ENCODE measurements around the gene BACE2. TPM values are rescaled to one million over a fixed set of nuclear protein-coding genes. Genes with fewer than 3 reads are reported as not detected.
"Not testable (repeated sequence)": the region's sequence is repeated elsewhere in the genome, so short reads cannot be mapped to it uniquely, and the experiment has no call there.

The BACE2 gene
- total RNA-seq, 1 donor from 2014 or later = 20.8 TPM

DNA sequence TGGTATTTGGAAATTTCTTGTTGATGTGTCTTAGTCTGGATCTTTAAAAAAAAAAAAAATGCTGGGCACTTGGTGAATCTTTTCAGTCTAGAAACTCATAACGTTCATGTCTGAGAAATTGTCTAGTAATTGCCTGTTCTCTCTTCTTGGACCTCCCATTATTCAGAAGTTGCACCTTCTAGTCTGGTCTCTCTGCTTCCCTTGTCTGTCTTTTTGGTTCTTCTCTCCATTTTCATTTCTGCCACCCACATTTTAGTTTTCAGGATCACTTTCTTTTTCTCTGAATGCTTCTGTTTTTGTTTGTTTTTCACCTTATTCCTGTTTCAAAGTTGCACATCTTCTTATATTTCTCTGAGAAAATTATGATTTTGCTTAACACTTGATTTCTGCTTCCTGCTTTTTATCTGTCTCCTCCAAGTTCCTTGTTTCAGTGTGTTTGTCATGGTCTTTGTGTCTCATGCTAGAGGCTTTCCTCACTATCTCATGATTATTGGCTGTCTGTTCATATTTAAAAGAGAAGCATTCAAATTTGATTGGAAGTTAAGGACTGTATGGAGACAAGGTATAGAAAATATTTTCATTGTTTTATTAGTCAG lies 21.3 kb downstream of the BACE2 start:
- Histone ChIP-seq H3K27me3 (ENCODE audit: low read depth) (no peaks in the 10 kb centered on the region), H3K36me3 (no peaks in the 10 kb centered on the region), H3K4me1 (no peaks in the 10 kb centered on the region), H3K27ac (no peak overlapping the region), H3K9me3 (no peaks in the 10 kb centered on the region), H3K4me3 (no peak overlapping the region)
- intact Hi-C loops (cut with DNase I) = no loop called here
- DNase-seq (no peak), ATAC-seq (no peak)
- TF ChIP-seq, protein P1, sequence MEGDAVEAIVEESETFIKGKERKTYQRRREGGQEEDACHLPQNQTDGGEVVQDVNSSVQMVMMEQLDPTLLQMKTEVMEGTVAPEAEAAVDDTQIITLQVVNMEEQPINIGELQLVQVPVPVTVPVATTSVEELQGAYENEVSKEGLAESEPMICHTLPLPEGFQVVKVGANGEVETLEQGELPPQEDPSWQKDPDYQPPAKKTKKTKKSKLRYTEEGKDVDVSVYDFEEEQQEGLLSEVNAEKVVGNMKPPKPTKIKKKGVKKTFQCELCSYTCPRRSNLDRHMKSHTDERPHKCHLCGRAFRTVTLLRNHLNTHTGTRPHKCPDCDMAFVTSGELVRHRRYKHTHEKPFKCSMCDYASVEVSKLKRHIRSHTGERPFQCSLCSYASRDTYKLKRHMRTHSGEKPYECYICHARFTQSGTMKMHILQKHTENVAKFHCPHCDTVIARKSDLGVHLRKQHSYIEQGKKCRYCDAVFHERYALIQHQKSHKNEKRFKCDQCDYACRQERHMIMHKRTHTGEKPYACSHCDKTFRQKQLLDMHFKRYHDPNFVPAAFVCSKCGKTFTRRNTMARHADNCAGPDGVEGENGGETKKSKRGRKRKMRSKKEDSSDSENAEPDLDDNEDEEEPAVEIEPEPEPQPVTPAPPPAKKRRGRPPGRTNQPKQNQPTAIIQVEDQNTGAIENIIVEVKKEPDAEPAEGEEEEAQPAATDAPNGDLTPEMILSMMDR (IDR thresholded peaks at IDR 0.05) = no peak

DNA sequence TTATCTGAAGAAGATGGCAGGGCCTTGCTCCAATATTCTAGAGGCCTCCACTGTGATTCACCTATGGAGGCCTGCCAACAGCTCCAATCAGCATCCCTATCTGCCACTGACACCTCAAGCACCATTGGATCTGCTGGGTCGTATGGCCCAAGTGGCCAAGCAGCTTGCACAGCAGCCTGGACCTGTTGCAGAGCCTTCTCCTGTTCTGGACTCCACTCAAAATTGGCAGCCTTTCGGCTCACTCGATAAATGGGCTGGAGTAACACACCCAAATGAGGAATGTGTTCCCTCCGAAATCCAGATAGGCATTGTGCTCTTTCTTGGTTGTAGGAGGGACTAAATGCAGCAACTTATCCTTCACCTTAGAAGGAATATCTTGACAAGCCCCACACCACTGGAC lies 24.6 kb downstream of the BACE2 start:
- H3K27ac ChIP-seq; H3K4me1 ChIP-seq; DNase-seq; intact Hi-C loops (cut with DNase I); ATAC-seq; H3K27me3 ChIP-seq (ENCODE audit: low read depth); H3K4me3 ChIP-seq; H3K9me3 ChIP-seq; H3K36me3 ChIP-seq: not testable (repeated sequence)

DNA sequence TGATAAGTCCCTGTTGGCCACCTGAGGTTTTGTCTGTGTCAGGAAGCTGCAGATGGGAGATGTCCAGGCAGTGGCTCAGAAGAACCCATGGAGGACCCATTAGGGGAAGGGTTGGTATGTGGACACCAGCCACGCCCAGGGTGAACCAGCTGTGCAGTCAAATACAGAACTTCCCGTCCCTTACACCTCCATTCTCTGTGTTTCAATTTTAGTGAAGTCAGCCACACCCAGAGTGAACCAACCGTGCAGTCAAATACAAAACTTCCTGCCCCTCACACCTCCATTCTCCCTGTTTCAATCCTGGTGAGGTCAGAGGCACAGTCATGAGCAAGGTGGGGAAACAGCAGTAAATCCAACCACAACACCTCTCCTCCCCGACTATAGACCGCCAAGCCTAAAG lies 27.4 kb downstream of the BACE2 start:
- Histone ChIP-seq H3K4me1 (no peaks in the 10 kb centered on the region), H3K9me3 (no peaks in the 10 kb centered on the region), H3K36me3 (no peaks in the 10 kb centered on the region), H3K4me3 (no peak overlapping the region), H3K27ac (no peak overlapping the region), H3K27me3 (ENCODE audit: low read depth) (no peaks in the 10 kb centered on the region)
- intact Hi-C loops (cut with DNase I) = no loop called here
- ATAC-seq (no peak), DNase-seq (no peak)
- TF ChIP-seq, protein P1 (IDR thresholded peaks at IDR 0.05) = no peak

DNA sequence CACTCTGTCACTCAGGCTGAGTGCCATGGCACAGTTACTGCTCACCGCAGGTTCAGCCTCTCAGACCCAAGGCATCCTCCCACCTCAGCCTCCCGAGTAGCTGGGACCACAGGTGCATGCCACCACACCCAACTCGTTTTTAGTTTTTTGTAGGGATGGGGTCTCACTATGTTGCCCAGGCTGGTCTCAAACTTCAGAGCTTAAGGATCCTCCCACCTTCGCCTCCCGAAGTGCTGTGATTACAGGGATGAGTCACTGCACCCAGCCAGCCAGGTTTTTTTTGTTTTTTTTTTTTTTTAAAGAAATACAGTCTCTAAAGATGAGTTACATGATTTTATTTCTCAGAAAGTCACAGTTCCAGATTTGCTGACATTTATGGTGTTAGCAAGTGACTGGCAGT lies 29.0 kb downstream of the BACE2 start:
- no peaks in the 10 kb centered on the region for H3K36me3 ChIP-seq
- H3K4me1 ChIP-seq = no peaks in the 10 kb centered on the region
- H3K27me3 ChIP-seq (ENCODE audit: low read depth) = no peaks in the 10 kb centered on the region
- intact Hi-C loops (cut with DNase I) = no loop called here
- H3K9me3 ChIP-seq = no peaks in the 10 kb centered on the region
- ATAC-seq = no peak
- DNase-seq = no peak
- TF ChIP-seq, protein P1 (IDR thresholded peaks at IDR 0.05) = no peak
- H3K27ac ChIP-seq = no peak overlapping the region
- H3K4me3 ChIP-seq = no peak overlapping the region

- intact Hi-C loops (cut with DNase I) = no loop called here
- Histone ChIP-seq H3K4me3 (no peak overlapping the region), H3K27me3 (ENCODE audit: low read depth) (no peaks in the 10 kb centered on the region), H3K4me1 (no peaks in the 10 kb centered on the region), H3K27ac (no peak overlapping the region), H3K36me3 (no peaks in the 10 kb centered on the region), H3K9me3 (no peaks in the 10 kb centered on the region)
- TF ChIP-seq, protein P1 (IDR thresholded peaks at IDR 0.05) = no peak
- ATAC-seq (no peak), DNase-seq (no peak)
Observed at GRCh38 chr21:41197582-41197981, 29.6 kb downstream of the BACE2 start.

- DNase-seq; H3K4me3 ChIP-seq; H3K27ac ChIP-seq; H3K27me3 ChIP-seq (ENCODE audit: low read depth); H3K4me1 ChIP-seq; H3K36me3 ChIP-seq; ATAC-seq; intact Hi-C loops (cut with DNase I); H3K9me3 ChIP-seq: not testable (repeated sequence)
Observed at GRCh38 chr21:41198647-41199046, 30.7 kb downstream of the BACE2 start.

DNA sequence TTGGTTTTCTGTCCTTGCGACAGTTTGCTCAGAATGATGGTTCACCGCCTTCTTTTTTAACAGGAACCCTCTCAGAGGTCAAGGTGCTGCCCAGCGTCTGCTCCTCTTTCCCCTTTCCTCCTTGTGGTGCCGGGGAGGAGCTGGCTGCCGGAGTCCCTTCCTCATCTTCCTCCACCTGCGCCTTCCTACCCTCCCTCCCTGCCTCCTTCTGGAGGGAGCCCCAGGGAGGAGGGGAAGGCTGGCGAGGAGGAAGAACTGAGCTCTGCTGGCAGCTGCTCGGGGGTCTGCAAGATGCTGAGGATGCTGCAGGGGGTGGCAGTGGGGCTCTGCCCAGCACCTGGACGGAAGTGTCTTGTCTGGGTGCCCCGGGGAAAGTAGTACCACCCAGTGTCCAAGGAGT lies 31.2 kb downstream of the BACE2 start:
- no peaks in the 10 kb centered on the region for H3K4me1 ChIP-seq
- intact Hi-C loops (cut with DNase I) = no loop called here
- no peak for DNase-seq

More for the DNA sequence above, 31.2 kb downstream of the BACE2 start:
- H3K9me3 ChIP-seq = no peaks in the 10 kb centered on the region
- H3K36me3 ChIP-seq = no peaks in the 10 kb centered on the region
- no peak overlapping the region for H3K4me3 ChIP-seq
- H3K27me3 ChIP-seq (ENCODE audit: low read depth) = no peaks in the 10 kb centered on the region
- no peak overlapping the region for H3K27ac ChIP-seq
- TF ChIP-seq, protein P1 (IDR thresholded peaks at IDR 0.05) = no peak
- no peak for ATAC-seq
